Urinary bladder (tissue), 4 donors: Measurements from ENCODE around the gene CMKLR1. TPM values are rescaled to one million over a fixed set of nuclear protein-coding genes. Genes with fewer than 3 reads are reported as not detected.

Experiments used
- DNase-seq: peaks from one replicate; pipeline ENCODE4 v3.0.0-alpha.2; 2015; ENCODE audit errors: extremely low spot score
- H3K27ac ChIP-seq: one replicate; pipeline ENCODE4 v1.5.1; 2013; ENCODE audit warnings: low read depth, mild to moderate bottlenecking, moderate library complexity
- H3K36me3 ChIP-seq: one replicate; pipeline ENCODE4 v1.6.1; 2013; ENCODE audit warnings: mild to moderate bottlenecking, moderate library complexity; ENCODE audit not compliant: insufficient read depth
- H3K4me1 ChIP-seq: one replicate; pipeline ENCODE4 v1.6.1; 2013; ENCODE audit warnings: mild to moderate bottlenecking, moderate library complexity; ENCODE audit not compliant: insufficient read depth
- H3K4me3 ChIP-seq: one replicate; pipeline ENCODE4 v1.5.1; 2013; ENCODE audit warnings: low read depth, low read length
- WGBS: extraction: QIAGEN DNeasy Blood & Tissue Kit; methylation state at CpG from one replicate; pipeline ENCODE4 v1.1.7; 2013; 5-methylcytosine and 5-hydroxymethylcytosine counted together
- polyA plus RNA-seq: library from polyadenylated mRNA; stranded (reverse); fragments of 200-250 nt; gene quantifications from one replicate; pipeline ENCODE4 v1.2.3, GENCODE V29; 2013
- total RNA-seq: library from RNA; depleted of rRNA; stranded (reverse); fragments of >200 nt; gene quantifications from one replicate; pipeline ENCODE4 v1.2.3, GENCODE V29; 2014
- donor health status: healthy with polysubstance abuse.
- donor health status: healthy.

CMKLR1 gene, protein sequence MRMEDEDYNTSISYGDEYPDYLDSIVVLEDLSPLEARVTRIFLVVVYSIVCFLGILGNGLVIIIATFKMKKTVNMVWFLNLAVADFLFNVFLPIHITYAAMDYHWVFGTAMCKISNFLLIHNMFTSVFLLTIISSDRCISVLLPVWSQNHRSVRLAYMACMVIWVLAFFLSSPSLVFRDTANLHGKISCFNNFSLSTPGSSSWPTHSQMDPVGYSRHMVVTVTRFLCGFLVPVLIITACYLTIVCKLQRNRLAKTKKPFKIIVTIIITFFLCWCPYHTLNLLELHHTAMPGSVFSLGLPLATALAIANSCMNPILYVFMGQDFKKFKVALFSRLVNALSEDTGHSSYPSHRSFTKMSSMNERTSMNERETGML
- total RNA-seq (17.6 TPM), polyA plus RNA-seq (6.4 TPM)

DNA sequence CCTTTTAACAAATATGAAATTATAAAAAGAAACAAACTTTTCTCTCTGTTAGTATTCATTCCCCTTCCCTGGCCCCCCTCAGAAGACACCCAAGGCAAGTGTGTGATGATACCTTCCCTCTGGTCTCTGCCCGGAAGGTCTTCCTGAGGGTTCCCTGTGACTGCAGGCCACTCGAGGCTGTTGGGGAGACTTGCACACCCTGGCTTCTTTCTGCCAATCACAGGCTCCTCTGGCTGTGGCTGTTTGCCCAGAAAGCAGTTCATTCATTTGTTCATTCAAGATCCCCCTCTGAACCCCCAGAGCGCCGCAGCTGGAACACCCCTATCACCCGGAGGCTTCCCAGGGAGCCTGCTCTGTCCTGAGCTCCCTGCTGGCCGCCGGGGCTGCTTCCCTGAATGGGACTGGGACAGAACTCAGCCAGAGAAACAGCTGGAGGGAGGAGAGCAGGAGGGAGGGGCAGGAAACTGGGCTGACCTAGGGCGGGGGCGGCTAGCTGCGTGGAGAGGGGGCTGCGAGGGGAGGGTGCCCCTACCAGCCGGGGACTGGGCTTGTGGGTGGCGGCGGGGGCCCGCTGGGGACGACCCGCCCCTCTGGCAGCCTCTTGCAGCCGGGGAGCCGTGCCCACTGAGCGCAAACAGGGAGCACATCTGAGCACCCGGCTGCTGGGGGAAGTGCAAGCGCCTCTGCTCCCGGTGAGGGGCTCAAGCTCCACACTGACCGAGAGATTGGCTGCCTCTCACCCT, at the start of gene CMKLR1:
TSS of gene CMKLR1 (minus strand) at position 397 of the 743 bp plus-strand sequence. CDS start 45,720 bp downstream, outside the sequence.
- no peak within 1 kb of the TSS for H3K27ac ChIP-seq
- no peaks in the 10 kb centered on the region for H3K4me1 ChIP-seq
- no peaks in the 10 kb centered on the region for H3K36me3 ChIP-seq
- H3K4me3 ChIP-seq: no peak within 1 kb of the TSS
- no peak for DNase-seq
- WGBS: 5% methylated on average over 24 of the region's 24 CpGs

DNA sequence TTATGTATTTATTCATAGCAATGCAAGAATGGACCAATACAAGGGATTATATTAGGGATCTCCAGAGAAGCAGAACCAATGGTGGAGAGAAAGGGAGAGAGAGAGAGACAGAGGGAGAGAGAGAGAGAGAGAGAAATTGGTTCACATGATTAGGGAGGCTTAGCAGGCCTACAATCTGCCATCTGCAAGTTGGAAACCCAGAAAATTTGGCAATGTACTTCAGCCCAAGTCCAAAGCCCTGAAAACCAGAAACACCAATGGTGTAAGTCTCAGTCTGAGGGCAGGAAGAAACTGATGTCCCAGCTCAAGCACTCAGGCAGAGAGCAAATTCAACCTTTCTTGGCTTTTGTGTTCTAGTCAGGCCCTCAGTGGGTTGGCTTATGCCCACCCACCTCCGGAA, 48.7 kb upstream of the CMKLR1 start:
- no peak for DNase-seq
- no peaks in the 10 kb centered on the region for H3K36me3 ChIP-seq
- H3K4me1 ChIP-seq: no peaks in the 10 kb centered on the region
- WGBS: 85% methylated on average over 1 of the region's 1 CpG
- no peak overlapping the region for H3K4me3 ChIP-seq
- H3K27ac ChIP-seq: no peak overlapping the region

DNA sequence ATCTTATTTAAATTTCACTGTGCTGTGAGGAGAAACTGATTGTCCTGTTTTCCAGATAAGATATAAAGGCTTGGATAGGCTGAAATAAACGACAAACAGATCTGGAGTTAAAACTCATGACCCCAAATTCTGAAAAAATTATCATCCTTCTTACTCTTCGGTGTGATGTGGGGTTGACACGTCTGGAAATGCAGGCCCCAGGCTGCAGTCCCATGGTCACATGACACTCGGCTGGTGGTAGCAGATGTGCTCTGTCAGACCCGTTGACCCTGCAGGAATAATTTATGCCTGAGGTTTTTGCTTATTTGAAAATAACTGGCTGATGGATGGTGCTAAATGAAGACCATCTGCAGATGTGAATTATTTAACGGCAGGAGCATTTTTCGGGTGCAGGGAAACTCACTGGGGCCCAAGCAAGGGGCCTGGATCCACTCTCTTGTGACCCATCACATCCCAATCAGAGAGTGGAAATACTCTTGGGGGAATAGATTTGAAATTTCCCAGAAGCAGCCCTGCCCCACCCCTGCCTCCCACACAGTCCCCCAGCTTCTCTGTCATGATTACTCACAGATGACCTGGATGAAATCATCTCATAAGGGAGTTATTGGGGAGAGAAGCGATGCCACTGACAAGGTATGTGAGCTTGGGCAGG, 47.7 kb upstream of the CMKLR1 start:
- Histone ChIP-seq H3K4me1 (no peaks in the 10 kb centered on the region), H3K27ac (no peak overlapping the region), H3K36me3 (no peaks in the 10 kb centered on the region), H3K4me3 (no peak overlapping the region)
- WGBS: 31% methylated on average over 8 of the region's 8 CpGs
- DNase-seq: no peak

DNA sequence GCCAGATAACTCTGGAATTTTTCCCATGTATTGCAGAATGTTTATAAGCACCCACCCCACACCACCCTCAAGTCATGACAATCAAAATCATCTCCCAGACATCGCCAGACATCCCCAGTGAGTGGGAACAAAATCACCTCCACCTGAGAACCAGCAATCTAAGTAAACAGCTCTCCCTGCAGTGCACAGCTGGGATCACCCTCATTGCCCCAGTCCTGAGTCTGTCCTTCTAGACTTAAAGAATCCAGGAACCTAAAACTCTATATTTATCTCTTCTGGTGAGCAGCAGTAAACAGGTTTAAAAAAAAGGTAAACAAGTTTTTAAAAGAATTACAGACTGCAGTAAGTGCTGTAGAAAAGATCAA, 43.3 kb upstream of the CMKLR1 start:
- Histone ChIP-seq H3K4me3 (no peak overlapping the region), H3K27ac (no peak overlapping the region), H3K36me3 (no peaks in the 10 kb centered on the region), H3K4me1 (no peaks in the 10 kb centered on the region)
- no peak for DNase-seq
- 86% methylated on average over 1 of the region's 1 CpG for WGBS

DNA sequence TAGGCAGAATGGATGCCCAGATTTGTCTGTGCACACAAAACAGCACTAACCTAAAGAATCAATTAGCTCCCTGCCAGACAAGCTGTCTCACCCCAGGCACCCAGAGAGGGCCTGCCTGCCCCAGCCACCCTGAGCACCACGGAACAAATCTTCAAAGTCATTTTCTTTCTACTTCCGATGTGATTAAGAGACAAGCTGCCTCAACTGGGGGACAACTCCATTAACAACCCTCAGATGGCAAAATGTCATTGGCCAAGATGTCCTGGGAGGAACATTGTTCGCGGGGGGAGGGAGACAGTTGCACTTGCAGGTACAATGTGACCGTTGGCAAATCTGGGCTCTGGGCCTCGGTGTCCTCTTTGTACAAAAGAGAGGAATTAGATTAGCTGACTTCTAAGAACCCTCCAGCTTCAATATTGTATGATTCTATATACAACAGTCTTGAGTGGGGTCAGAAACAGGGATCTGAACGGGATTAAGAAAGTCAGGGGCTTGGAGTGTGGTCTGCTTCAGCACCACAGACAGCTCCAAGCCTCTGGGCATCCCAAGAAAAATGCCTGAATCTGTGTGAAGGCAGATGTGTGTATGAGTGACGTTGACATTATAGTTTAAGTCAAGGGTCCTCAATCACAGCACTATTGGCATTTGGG, 42.8 kb upstream of the CMKLR1 start:
- Histone ChIP-seq H3K36me3 (no peaks in the 10 kb centered on the region), H3K27ac (no peak overlapping the region), H3K4me1 (no peaks in the 10 kb centered on the region), H3K4me3 (no peak overlapping the region)
- 44% methylated on average over 8 of the region's 8 CpGs for WGBS
- DNase-seq: no peak

DNA sequence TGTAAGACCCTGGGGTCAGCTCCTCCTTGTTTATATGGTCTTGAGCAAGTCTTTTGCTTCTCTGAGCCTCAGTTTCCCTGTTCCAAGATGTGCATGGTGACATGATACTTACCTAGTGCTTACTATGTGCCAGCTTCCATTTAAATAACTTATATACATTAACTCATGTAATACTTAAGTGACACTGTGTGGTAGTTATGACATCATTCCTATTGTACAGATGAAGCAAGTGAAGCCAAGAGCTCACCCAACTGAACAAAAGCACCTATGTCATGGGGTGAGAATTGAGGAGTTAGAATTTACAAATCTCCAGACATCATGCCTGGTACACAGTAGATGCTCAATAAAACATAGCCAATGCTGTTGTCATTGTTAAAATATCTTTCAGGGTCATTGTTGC, 41.3 kb upstream of the CMKLR1 start:
- Histone ChIP-seq H3K36me3 (no peaks in the 10 kb centered on the region), H3K27ac (no peak overlapping the region), H3K4me3 (no peak overlapping the region), H3K4me1 (no peaks in the 10 kb centered on the region)
- no peak for DNase-seq

DNA sequence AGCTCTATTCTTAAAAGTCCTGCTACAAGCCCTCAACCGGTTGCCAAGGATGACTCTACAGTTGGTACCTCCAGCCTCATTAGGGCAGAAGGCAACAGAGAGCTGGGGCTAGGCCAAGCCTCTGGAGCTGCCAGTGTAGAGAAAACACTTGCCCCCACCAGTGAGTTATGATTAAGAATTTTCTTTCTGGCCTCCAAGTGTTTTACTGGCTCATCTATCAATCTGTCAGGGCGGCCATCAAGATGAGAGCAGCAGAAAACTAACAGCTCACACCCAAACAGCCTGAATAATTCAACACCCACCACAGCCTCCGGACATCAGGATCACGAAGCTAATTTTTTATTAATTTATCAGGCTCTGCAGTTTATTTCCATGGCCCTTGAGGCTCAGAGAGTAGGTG, 40.7 kb upstream of the CMKLR1 start:
- DNase-seq: no peak
- Histone ChIP-seq H3K4me3 (no peak overlapping the region), H3K27ac (no peak overlapping the region), H3K4me1 (no peaks in the 10 kb centered on the region), H3K36me3 (no peaks in the 10 kb centered on the region)
- WGBS: 77% methylated on average over 4 of the region's 4 CpGs

DNA sequence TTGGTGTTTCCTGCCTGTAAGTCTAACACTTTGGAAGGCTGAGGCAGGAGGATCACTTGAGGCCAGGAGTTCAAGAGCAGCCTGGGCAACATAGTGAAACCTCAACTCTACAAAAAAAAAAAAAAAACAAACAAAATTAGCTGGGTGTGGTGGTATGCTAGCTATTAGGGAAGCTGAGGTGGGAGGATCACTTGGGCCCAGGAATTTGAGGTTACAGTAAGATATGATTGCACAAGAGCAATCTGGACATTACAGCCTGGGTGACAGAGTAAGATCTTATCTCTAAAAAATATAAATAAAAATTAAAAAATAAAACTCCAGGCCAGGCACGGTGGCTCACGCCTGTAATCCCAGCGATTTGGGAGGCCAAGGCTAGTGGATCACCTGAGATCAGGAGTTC, 39.8 kb upstream of the CMKLR1 start:
- WGBS: 85% methylated on average over 3 of the region's 3 CpGs
- no peak for DNase-seq
- Histone ChIP-seq H3K36me3 (no peaks in the 10 kb centered on the region), H3K27ac (no peak overlapping the region), H3K4me3 (no peak overlapping the region), H3K4me1 (no peaks in the 10 kb centered on the region)

DNA sequence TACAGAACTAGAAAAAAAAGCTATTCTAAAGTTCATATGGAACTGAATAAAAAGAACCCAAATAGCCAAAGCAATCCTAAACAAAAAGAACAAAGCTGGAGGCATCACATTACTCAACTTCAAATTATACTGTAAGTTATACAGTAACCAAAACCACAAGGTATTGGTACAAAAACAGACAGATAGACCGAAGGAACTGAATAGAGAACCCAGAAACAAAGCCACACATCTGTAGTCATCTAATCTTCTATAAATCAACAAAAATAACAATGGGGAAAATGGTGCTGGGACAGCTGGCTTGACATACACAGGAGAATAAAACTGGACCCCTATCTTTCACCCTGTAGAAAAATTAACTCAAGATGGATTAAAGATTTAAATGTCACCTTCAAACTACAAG, 38.1 kb upstream of the CMKLR1 start:
- WGBS: 44% methylated on average over 1 of the region's 1 CpG
- Histone ChIP-seq H3K4me1 (no peaks in the 10 kb centered on the region), H3K27ac (no peak overlapping the region), H3K4me3 (no peak overlapping the region), H3K36me3 (no peaks in the 10 kb centered on the region)
- no peak for DNase-seq

DNA sequence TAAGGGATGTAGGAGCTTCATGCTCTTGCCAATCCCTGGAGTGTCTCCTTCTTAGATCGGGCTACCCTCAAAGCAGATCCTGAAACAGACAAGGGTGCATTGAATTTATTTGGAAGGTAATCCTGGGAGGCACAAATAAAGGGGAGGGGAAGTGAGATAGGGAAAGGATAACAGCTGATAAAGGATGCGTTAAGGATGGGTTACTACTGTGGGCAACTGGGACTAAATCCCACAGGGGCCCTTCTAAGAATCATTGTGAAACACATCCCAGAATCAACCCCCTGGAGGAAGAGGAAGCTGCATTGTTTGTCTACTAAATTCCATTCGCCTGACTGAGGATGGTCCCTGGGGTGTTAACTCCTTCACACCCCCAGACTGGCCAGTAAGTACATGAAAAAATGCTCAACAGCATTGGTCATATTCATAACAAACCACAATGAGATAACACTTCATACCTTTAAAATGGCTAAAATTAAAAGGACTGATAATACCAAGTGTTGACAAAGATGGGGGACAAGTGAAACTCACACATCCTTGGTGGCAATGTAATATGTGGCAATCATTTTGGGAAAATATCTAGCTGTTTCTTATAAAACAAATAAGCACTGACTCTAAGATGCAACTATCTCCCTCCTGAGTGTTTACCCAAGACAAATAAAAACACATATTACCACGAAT, 37.0 kb upstream of the CMKLR1 start:
- Histone ChIP-seq H3K36me3 (no peaks in the 10 kb centered on the region), H3K27ac (no peak overlapping the region), H3K4me3 (no peak overlapping the region), H3K4me1 (no peaks in the 10 kb centered on the region)
- WGBS: 68% methylated on average over 4 of the region's 4 CpGs
- DNase-seq: no peak

DNA sequence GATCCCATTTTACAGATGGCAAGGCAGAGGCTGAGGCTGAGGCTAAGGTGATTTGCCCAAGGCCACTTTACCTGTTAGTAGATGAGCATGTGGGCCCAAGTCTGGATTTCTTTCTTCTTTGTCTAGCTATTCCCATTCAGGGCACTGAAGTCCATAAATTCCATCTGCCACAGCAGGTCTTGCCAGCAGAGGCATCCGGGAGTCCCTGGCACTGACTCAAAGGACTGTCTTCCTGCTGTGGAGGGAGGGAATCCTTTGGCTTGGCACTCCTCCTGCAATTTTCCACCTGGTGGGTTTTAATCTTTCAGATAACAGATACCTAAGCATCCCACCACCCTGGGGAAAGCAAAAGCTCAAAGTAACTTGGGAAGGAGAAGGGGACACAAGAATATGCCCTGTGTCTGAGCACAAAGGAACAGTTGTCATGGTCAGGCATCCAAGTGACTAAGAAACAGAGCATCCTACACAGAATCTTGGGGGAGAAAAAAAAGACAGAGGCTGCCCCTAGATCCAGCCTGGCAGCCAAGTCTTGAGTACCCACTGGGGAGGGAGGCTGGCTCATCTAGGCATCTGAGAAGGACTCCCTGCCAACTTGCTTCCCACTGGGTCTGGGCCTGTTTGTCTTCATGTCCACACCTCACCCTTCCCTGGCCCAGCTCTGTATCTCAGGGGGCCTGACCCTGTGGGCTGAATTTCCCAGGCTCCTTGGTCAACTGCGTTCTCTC, 35.6 kb upstream of the CMKLR1 start:
- no peak overlapping the region for H3K27ac ChIP-seq
- WGBS: 72% methylated on average over 2 of the region's 2 CpGs
- DNase-seq: no peak
- H3K4me3 ChIP-seq: no peak overlapping the region
- no peaks in the 10 kb centered on the region for H3K36me3 ChIP-seq
- no peaks in the 10 kb centered on the region for H3K4me1 ChIP-seq

DNA sequence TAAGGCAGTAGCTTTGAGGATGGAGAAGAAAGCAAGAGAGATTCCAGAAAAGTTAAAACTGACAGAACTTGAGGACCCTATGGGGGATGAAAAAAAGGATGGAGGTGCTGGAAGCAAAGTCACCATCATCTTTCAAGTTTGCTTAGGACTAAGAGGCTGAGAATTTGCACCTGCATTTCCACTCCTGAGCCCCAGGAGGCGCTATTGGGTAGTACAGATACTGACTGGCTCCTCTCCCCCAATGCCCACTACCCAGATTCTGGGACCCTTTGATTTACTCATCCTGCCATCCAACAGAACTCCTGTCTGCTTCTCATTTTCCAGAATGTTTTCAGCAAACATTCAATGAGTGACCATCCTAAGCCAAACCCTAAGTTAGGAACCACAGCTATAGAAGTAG, 34.0 kb upstream of the CMKLR1 start:
- H3K36me3 ChIP-seq: no peaks in the 10 kb centered on the region
- WGBS: 24% methylated on average over 1 of the region's 1 CpG
- no peak for DNase-seq
- no peak overlapping the region for H3K4me3 ChIP-seq
- H3K4me1 ChIP-seq: no peaks in the 10 kb centered on the region
- H3K27ac ChIP-seq: no peak overlapping the region
